Skeletal muscle tissue (tissue), 4 donors: ENCODE measurements around the gene APOF. TPM values are rescaled to one million over a fixed set of nuclear protein-coding genes. Genes with fewer than 3 reads are reported as not detected.
"Not testable (repeated sequence)": the region's sequence is repeated elsewhere in the genome, so short reads cannot be mapped to it uniquely, and the experiment has no call there.

Experiments used
- H3K27ac ChIP-seq: one replicate; pipeline ENCODE4 v1.7.0; 2013; ENCODE audit warnings: mild to moderate bottlenecking, low read depth, low read length, inconsistent platforms
- H3K27me3 ChIP-seq, 3 donors: one replicate each; pipeline ENCODE4 v1.7.0; 2013; ENCODE audit warnings: low read length in 3 of 3; ENCODE audit not compliant: control insufficient read depth in 3 of 3, insufficient read depth in 3 of 3
- H3K36me3 ChIP-seq, 3 donors: one replicate each; pipeline ENCODE4 v1.7.0; 2013; ENCODE audit warnings: low read length in 3 of 3; ENCODE audit not compliant: control insufficient read depth in 3 of 3, insufficient read depth in 3 of 3
- H3K4me1 ChIP-seq, 3 donors: one replicate each; pipeline ENCODE4 v1.7.0; 2013; ENCODE audit warnings: low read length in 3 of 3, mild to moderate bottlenecking in 3 of 3; ENCODE audit not compliant: control insufficient read depth in 3 of 3, insufficient read depth in 3 of 3
- H3K4me3 ChIP-seq, 3 donors: one replicate each; pipeline ENCODE4 v1.7.0; 2013; ENCODE audit warnings: low read length in 3 of 3
- H3K9ac ChIP-seq, 3 donors: one replicate each; pipeline ENCODE4 v1.7.0; 2013; ENCODE audit warnings: low read length in 3 of 3, mild to moderate bottlenecking in 3 of 3, moderate library complexity in 2 of 3, low read depth in 1 of 3
- H3K9me3 ChIP-seq, 3 donors: one replicate each; pipeline ENCODE4 v1.7.0; 2013; ENCODE audit warnings: low read length in 3 of 3; ENCODE audit not compliant: control insufficient read depth in 3 of 3
- total RNA-seq: library from RNA; depleted of rRNA; stranded (reverse); fragments of >200 nt; gene quantifications from one replicate; pipeline ENCODE4 v1.2.3, GENCODE V29; 2014
- donor health status: Osteomylitis.

APOF gene
- total RNA-seq: not detected

DNA sequence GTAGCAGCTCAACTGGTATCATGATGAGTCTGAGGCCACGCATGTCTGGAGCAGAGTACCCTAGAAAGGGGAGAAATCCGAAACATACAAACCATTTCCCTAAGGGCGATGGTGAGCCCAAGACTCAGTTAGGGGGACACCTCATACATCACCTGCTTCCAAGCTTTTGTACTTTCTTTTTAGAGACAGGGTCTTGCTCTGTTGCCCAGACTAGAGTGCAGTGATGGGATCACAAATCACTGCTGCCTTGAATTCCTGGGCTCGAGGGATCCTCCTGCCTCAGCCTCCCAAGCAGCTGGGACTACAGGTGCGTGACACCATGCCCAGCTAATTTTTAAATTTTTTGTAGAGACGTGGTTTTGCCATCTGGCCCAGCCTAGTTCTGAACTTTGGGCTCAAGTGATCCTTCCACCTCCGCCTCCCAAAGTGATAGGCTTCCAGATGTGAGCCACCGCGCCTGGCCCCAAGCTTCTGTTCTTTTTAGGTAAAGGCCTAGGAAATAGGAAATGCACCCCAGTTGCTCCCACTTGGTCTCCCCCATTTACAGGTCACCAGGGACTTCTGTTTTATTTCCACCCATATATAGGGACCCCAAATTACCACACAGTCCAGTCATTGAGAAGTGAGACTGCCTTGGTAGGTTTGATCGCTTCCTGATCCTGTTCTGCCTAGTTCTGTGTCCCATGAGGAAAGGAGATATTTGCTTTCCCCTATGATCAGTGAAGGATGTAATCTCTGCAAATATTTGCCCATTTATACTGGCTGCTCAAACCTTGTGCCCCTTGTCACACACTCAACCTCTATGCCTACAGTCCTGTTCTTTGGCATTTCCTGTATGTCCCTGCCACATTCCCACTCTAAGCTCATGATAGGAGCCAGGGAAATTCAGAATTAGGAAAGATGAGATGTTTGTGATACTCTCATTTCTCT lies at the start of gene APOF:
APOF (minus strand) TSS at position 728 of the 930 bp plus-strand sequence; CDS start at position 616, 112 bp downstream.
- H3K36me3 ChIP-seq: no peaks in the 10 kb centered on the region
- no peaks in the 10 kb centered on the region for H3K27me3 ChIP-seq
- no peak within 1 kb of the TSS for H3K4me3 ChIP-seq
- H3K9me3 ChIP-seq: no peaks in the 10 kb centered on the region
- peaks cover 8 to 16% (median 11%) of the 10 kb centered on the region in 3 donors for H3K4me1 ChIP-seq
- H3K9ac ChIP-seq: no peak within 1 kb of the TSS
- H3K27ac ChIP-seq: no peak within 1 kb of the TSS

GRCh38 chr12:56411781-56412639 lies 49.4 kb upstream of the APOF start:
- Histone ChIP-seq H3K9me3 (no peaks in the 10 kb centered on the region), H3K27me3 (no peaks in the 10 kb centered on the region), H3K27ac (no peak overlapping the region), H3K9ac (no peak overlapping the region), H3K4me1 (peaks cover 0 to 3% (median 0%) of the 10 kb centered on the region in 3 donors), H3K4me3 (no peak overlapping the region), H3K36me3 (no peaks in the 10 kb centered on the region)

- H3K27me3 ChIP-seq: no peaks in the 10 kb centered on the region
- no peak overlapping the region for H3K4me3 ChIP-seq
- H3K4me1 ChIP-seq: peaks cover 0 to 3% (median 0%) of the 10 kb centered on the region in 3 donors
- H3K36me3 ChIP-seq: no peaks in the 10 kb centered on the region
- no peaks in the 10 kb centered on the region for H3K9me3 ChIP-seq
- H3K27ac ChIP-seq: no peak overlapping the region
- no peak overlapping the region for H3K9ac ChIP-seq
Measured at GRCh38 chr12:56410768-56411167, 48.1 kb upstream of the APOF start.

DNA sequence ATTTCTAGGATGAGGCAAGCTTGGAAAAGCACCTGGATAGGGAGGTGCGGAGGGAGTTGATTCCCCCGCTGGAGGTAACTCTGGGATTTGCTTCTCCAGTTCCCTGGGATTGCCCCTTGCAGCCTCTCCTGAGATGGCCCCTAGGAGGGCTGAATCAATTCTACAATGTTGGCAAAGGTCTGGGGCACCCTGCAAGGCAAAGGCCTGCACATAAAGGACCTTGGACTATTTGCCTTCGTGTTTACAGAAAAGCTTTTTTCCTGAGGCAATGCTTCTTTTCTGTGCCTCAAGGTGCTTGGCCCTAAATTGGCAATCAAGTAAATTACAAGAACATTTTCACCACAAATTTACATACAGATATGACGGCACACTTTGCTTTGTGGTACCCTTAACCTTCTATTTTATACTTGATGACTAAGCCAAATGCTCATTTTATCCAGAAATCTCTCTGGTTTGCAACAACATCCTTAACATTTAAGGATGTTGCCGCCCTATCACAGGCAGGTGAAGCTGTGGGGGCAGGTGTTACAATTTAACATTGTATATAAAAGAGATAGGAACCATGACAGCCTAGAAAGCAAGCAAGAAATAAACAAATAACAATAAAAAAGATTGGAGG lies 46.3 kb upstream of the APOF start:
- no peaks in the 10 kb centered on the region for H3K36me3 ChIP-seq
- no peaks in the 10 kb centered on the region for H3K9me3 ChIP-seq
- H3K4me1 ChIP-seq: peaks cover 0 to 3% (median 0%) of the 10 kb centered on the region in 3 donors
- no peaks in the 10 kb centered on the region for H3K27me3 ChIP-seq
- H3K9ac ChIP-seq: no peak overlapping the region
- no peak overlapping the region for H3K27ac ChIP-seq
- no peak overlapping the region for H3K4me3 ChIP-seq

DNA sequence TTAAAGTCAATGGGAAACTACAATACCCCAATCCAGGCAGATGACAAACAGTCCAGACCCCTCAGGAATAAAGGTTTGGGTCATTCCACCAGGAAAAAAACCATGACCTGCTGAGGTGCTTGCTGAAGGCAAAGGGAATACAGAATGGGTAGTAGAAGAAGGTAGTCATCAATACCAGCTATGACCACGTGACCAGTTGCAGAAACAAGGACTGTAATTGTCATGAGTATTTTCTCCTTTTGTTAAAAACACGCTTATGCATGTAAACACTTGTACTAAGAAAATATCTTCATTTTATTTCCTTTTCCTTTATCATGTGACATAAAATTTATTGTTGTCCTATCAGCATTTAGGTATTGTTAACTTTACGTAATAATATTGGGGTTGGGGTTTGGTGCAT lies 41.6 kb upstream of the APOF start:
- not testable (repeated sequence) for H3K36me3 ChIP-seq, H3K27ac ChIP-seq, H3K27me3 ChIP-seq, H3K4me1 ChIP-seq, H3K9me3 ChIP-seq, H3K4me3 ChIP-seq, H3K9ac ChIP-seq

DNA sequence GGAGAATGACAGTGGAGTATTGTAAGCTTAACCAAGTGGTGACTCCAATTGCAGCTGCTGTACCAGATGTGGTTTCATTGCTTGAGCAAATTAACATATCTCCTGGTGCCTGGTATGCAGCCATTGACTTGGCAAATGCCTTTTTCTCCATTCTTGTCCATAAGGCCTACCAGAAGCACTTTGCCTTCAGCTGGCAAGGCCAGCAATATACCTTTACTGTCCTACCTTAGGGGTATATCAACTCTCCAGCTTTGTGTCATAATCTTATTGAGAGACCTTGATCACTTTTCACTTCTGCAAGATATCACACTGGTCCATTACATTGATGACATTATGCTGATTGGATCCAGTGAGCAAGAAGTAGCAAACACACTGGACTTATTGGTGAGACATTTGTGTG lies 39.0 kb upstream of the APOF start:
- not testable (repeated sequence) for H3K27me3 ChIP-seq, H3K4me1 ChIP-seq, H3K27ac ChIP-seq, H3K9me3 ChIP-seq, H3K36me3 ChIP-seq, H3K4me3 ChIP-seq, H3K9ac ChIP-seq

- H3K4me3 ChIP-seq, H3K27me3 ChIP-seq, H3K9ac ChIP-seq, H3K36me3 ChIP-seq, H3K4me1 ChIP-seq, H3K9me3 ChIP-seq, H3K27ac ChIP-seq: not testable (repeated sequence)
Measured at GRCh38 chr12:56401125-56401524, 38.5 kb upstream of the APOF start.

DNA sequence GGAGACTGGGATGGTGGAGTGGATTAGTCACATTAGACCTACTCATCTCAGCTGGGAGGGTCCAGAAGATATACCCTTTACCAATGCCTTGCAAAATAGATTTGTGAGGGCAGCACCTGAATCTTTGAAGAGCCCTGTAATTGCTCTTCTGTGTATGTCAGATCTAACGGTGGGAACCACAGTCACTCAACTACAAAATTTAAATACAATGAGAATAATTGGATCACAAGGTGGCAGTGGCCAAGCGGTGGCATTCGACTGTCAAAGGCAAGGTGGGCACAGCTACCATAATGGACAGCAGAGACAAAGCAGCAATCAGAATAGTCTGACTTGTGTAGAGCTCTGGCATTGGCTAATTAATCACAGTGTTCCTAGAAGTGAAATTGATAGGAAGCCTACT lies 36.8 kb upstream of the APOF start:
- not testable (repeated sequence) for H3K4me1 ChIP-seq, H3K9me3 ChIP-seq, H3K4me3 ChIP-seq, H3K27ac ChIP-seq, H3K36me3 ChIP-seq, H3K27me3 ChIP-seq, H3K9ac ChIP-seq

GRCh38 chr12:56398324-56398723 lies 35.7 kb upstream of the APOF start:
- Histone ChIP-seq H3K9ac (no peak overlapping the region), H3K27me3 (no peaks in the 10 kb centered on the region), H3K9me3 (peaks cover 0 to 2% (median 0%) of the 10 kb centered on the region in 3 donors), H3K36me3 (no peaks in the 10 kb centered on the region), H3K4me3 (no peak overlapping the region), H3K4me1 (no peaks in the 10 kb centered on the region), H3K27ac (no peak overlapping the region)
